ENCODE results near the gene KEL. TPM values are rescaled to one million over a fixed set of nuclear protein-coding genes. Genes with fewer than 3 reads are reported as not detected.
A peak's percentile ranks its signal among the peaks of the same experiment; 100 is the strongest.

KEL gene
- total and polyA plus RNA-seq, 5 donors, result 0.25 to 1.6 (median 0.45) TPM; not detected in 1

DNA sequence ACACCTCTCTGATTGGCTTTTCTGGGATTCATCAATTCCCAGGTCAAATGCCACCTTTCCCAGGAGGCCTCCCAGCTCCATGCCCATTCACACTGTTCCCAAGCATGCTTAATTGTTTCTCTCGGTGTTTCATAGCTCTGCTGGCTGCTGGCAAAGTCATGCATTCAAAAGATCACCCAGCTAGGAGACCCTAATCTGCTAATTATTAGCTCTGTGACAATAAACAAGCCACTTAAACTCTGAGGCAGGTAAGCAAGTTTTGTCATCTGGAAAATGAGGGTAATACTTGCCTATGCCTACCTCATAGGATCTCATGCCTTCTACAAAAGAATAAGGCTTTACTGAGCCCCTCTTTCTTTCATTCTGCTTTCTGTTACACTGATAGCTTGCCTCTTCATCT lies 828 bp upstream of the KEL start:
- no peaks in the 10 kb centered on the region for H3K4me1 ChIP-seq (ENCODE audit: control insufficient read depth, insufficient read depth, low read length)
- no peak overlapping the region for H3K27ac ChIP-seq (ENCODE audit: low read length)
- intact Hi-C loops (cut with DNase I), result no loop called here
- 41% methylated on average over 1 of the region's 1 CpG for WGBS
- H3K9me3 ChIP-seq (ENCODE audit: control insufficient read depth, low read length), result no peaks in the 10 kb centered on the region
- no peak overlapping the region for H3K4me3 ChIP-seq (ENCODE audit: low read length)
- DNase-seq (no peak), ATAC-seq (no peak)
- no peaks in the 10 kb centered on the region for H3K27me3 ChIP-seq (ENCODE audit: control insufficient read depth, insufficient read depth)

DNA sequence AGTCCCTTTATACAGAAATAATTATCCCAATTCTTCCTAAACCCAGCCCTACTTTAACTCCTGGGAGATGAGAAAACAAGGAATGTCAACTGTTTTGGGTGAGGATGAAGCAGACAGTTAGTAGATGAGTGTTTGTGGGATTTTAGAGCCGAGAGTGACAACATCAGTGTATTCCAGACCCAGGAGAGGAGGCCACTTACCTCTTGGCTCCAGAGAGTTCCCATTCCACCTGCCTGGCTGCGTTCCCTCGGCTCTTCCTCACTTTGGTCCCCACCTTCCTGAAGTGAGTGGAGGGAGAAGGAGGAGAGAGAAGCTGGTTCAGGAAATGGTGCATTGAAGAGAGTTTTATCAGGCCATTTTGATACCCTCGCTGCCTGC lies 579 bp downstream of the KEL start:
- no peaks in the 10 kb centered on the region for H3K9me3 ChIP-seq (ENCODE audit: control insufficient read depth, low read length)
- intact Hi-C loops (cut with DNase I), result no loop called here
- WGBS, result 64% methylated on average over 4 of the region's 4 CpGs

GRCh38 chr7:142960955-142961512 lies 1.1 kb downstream of the KEL start:
- Histone ChIP-seq H3K9me3 (ENCODE audit: control insufficient read depth, low read length) (no peaks in the 10 kb centered on the region), H3K4me3 (ENCODE audit: low read length) (no peak overlapping the region), H3K4me1 (ENCODE audit: control insufficient read depth, insufficient read depth, low read length) (no peaks in the 10 kb centered on the region), H3K27ac (ENCODE audit: low read length) (no peak overlapping the region), H3K27me3 (ENCODE audit: control insufficient read depth, insufficient read depth) (no peaks in the 10 kb centered on the region)
- 82% methylated on average over 5 of the region's 5 CpGs for WGBS
- DNase-seq (no peak), ATAC-seq (no peak)
- intact Hi-C loops (cut with DNase I), result no loop called here

More for the DNA sequence above, 579 bp downstream of the KEL start:
- Histone ChIP-seq H3K27ac (ENCODE audit: low read length) (no peak overlapping the region), H3K4me1 (ENCODE audit: control insufficient read depth, insufficient read depth, low read length) (no peaks in the 10 kb centered on the region), H3K27me3 (ENCODE audit: control insufficient read depth, insufficient read depth) (no peaks in the 10 kb centered on the region), H3K4me3 (ENCODE audit: low read length) (no peak overlapping the region)
- DNase-seq (no peak), ATAC-seq (no peak)

- Histone ChIP-seq H3K27me3 (ENCODE audit: control insufficient read depth, insufficient read depth) (no peaks in the 10 kb centered on the region), H3K9me3 (ENCODE audit: control insufficient read depth, low read length) (no peaks in the 10 kb centered on the region), H3K4me3 (ENCODE audit: low read length) (no peak overlapping the region), H3K27ac (ENCODE audit: low read length) (no peak overlapping the region), H3K4me1 (ENCODE audit: control insufficient read depth, insufficient read depth, low read length) (no peaks in the 10 kb centered on the region)
- no peak for ATAC-seq
- DNase-seq, result no peak
- intact Hi-C loops (cut with DNase I), result no loop called here
Measured at GRCh38 chr7:142959202-142959601, 3.0 kb downstream of the KEL start.

DNA sequence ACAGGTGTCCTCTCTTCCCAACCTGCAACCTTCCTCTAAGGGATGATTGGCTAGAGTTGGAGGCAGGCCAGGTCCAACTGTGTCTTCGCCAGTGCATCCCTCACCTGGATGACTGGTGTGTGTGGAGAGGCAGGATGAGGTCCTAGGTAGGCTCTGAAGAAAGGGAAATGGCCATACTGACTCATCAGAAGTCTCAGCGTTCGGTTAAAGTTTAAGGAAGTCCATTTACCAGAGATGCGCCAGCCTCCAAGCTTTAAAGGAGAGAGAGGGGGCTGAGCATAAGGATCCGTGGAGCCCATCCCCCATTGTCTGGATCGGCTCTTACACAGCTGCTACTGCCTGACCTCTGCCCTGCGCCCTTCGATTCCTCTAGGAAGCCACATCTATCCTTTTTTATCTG lies 4.4 kb downstream of the KEL start:
- Histone ChIP-seq H3K27me3 (ENCODE audit: control insufficient read depth, insufficient read depth) (no peaks in the 10 kb centered on the region), H3K27ac (ENCODE audit: low read length) (no peak overlapping the region), H3K9me3 (ENCODE audit: control insufficient read depth, low read length) (no peaks in the 10 kb centered on the region), H3K4me3 (ENCODE audit: low read length) (no peak overlapping the region), H3K4me1 (ENCODE audit: control insufficient read depth, insufficient read depth, low read length) (no peaks in the 10 kb centered on the region)
- intact Hi-C loops (cut with DNase I), result no loop called here
- WGBS, result 65% methylated on average over 8 of the region's 8 CpGs
- DNase-seq (no peak), ATAC-seq (no peak)

DNA sequence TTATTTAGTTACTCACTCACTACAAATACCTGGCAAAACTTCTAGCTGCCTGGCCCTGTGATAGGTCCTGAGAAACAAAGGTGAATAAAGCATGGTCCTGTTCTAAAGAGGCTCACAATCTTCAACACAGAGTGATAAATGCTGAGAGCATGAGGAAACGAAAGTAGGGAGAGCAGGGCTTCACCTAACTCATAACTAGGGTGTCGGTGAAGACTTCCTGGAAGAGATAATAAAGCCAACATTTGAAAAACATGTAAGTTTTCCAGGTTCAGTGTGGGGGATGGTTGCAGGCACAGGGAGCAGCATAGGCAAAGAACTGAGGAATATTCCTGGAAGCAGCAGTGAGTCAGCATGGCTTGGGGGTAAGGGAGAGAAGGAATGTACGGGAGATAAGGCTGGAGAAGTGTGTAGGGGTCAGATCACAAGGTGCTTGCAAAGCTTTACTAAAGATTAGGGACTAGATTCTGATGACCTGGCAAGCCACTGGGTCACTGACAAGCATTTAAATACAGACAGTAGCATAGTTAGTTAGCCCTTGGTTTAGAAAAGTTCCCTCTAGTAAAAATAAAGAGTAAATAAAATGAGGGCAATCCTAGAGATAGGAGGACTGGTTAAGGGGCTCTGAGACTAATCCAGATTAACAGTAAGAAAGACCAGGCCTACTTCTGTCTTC lies 5.1 kb downstream of the KEL start:
- DNase-seq, result no peak
- Histone ChIP-seq H3K27ac (ENCODE audit: low read length) (no peak overlapping the region), H3K4me1 (ENCODE audit: control insufficient read depth, insufficient read depth, low read length) (no peaks in the 10 kb centered on the region), H3K9me3 (ENCODE audit: control insufficient read depth, low read length) (no peaks in the 10 kb centered on the region), H3K4me3 (ENCODE audit: low read length) (no peak overlapping the region), H3K27me3 (ENCODE audit: control insufficient read depth, insufficient read depth) (no peaks in the 10 kb centered on the region)
- intact Hi-C loops (cut with DNase I), result no loop called here
- 24% methylated on average over 3 of the region's 3 CpGs for WGBS
- ATAC-seq, result peak in 1 of 2 donors; percentile 32

GRCh38 chr7:142954680-142955268 lies 7.4 kb downstream of the KEL start:
- Histone ChIP-seq H3K27ac (ENCODE audit: low read length) (no peak overlapping the region), H3K27me3 (ENCODE audit: control insufficient read depth, insufficient read depth) (no peaks in the 10 kb centered on the region), H3K9me3 (ENCODE audit: control insufficient read depth, low read length) (no peaks in the 10 kb centered on the region), H3K4me1 (ENCODE audit: control insufficient read depth, insufficient read depth, low read length) (no peaks in the 10 kb centered on the region), H3K4me3 (ENCODE audit: low read length) (no peak overlapping the region)
- ATAC-seq (no peak), DNase-seq (no peak)
- intact Hi-C loops (cut with DNase I), result no loop called here

DNA sequence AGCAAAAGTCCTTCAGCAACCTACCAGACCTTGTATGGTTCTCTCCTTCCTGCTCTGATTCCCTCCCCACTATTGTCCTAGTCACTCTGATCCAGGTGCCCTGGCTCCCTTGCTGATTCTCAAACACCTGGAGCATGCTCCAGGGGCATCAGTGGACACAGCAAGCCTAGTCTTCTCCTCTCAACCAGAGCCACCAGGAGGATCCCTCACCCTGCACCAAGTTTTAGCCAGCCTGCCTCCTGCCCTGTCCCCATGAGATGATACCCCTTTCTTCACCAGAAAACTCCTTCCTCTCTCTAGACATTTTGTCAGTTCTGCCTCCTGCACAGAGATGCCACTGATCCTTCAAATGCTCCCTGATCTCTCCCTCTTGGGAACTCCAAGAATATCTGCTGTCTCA lies 11.9 kb downstream of the KEL start:
- no peaks in the 10 kb centered on the region for H3K9me3 ChIP-seq (ENCODE audit: control insufficient read depth, low read length)
- no peaks in the 10 kb centered on the region for H3K27me3 ChIP-seq (ENCODE audit: control insufficient read depth, insufficient read depth)
- no peaks in the 10 kb centered on the region for H3K4me1 ChIP-seq (ENCODE audit: control insufficient read depth, insufficient read depth, low read length)
- no peak overlapping the region for H3K4me3 ChIP-seq (ENCODE audit: low read length)
- DNase-seq (no peak), ATAC-seq (no peak)
- intact Hi-C loops (cut with DNase I), result no loop called here
- H3K27ac ChIP-seq (ENCODE audit: low read length), result no peak overlapping the region

GRCh38 chr7:142948603-142949002 lies 13.6 kb downstream of the KEL start:
- Histone ChIP-seq H3K4me1 (ENCODE audit: control insufficient read depth, insufficient read depth, low read length) (no peaks in the 10 kb centered on the region), H3K9me3 (ENCODE audit: control insufficient read depth, low read length) (no peaks in the 10 kb centered on the region), H3K4me3 (ENCODE audit: low read length) (no peak overlapping the region), H3K27me3 (ENCODE audit: control insufficient read depth, insufficient read depth) (no peaks in the 10 kb centered on the region), H3K27ac (ENCODE audit: low read length) (no peak overlapping the region)
- no peak for DNase-seq
- WGBS, result 93% methylated on average over 4 of the region's 4 CpGs
- intact Hi-C loops (cut with DNase I), result no loop called here
- ATAC-seq, result no peak

DNA sequence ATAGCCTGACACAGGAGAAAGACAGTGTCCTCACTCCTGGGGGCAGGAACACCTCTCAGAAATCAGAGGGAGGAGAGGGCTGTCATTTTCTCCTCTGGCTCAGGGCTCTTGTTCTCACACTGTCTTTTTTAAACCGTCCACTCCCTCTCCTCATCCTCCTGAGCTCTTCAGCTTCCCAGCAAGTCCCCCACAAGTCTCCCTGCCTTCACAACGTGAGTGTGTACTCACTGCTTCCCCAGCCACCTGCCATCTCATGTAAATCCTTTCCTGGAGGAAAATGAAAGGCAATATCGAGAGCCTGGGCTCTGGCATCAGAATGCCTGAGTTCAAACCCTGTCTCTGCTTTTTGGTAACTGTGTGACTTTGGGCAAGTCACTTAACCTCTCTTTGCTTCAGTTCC lies 17.2 kb downstream of the KEL start:
- Histone ChIP-seq H3K4me3 (ENCODE audit: low read length) (no peak overlapping the region), H3K4me1 (ENCODE audit: control insufficient read depth, insufficient read depth, low read length) (no peaks in the 10 kb centered on the region), H3K9me3 (ENCODE audit: control insufficient read depth, low read length) (no peaks in the 10 kb centered on the region), H3K27me3 (ENCODE audit: control insufficient read depth, insufficient read depth) (no peaks in the 10 kb centered on the region), H3K27ac (ENCODE audit: low read length) (no peak overlapping the region)
- no peak for ATAC-seq
- intact Hi-C loops (cut with DNase I), result no loop called here
- DNase-seq, result no peak
- 59% methylated on average over 3 of the region's 3 CpGs for WGBS

DNA sequence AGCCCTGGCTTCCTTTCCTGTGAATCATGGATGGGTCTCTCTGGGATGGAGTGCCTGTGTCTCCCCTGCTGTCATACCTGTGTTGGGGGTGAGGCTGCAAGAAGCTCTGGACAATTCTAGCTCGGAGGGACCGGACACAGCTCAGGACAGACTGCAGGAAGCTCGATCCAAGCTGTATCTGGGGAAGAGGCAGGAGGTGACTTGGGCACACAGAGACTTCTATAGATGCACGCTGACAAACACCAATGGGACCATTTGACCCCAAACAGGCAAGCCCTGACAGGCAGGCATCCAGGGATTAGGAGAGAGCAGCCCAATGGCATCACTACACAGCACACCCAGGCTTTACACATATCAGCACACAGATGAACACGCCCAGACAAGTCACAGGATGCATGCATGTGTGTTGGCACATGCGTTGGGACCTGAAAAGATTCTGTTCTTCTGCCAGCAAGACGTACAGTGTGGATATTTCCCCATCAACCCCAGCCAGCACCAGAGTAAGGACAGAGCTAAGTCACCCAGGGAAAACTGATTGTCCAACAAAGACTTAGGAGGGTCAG lies 18.4 kb downstream of the KEL start:
- H3K9me3 ChIP-seq (ENCODE audit: control insufficient read depth, low read length), result no peaks in the 10 kb centered on the region
- WGBS, result 81% methylated on average over 7 of the region's 7 CpGs

More for the DNA sequence above, 18.4 kb downstream of the KEL start:
- Histone ChIP-seq H3K4me3 (ENCODE audit: low read length) (no peak overlapping the region), H3K27ac (ENCODE audit: low read length) (no peak overlapping the region), H3K27me3 (ENCODE audit: control insufficient read depth, insufficient read depth) (no peaks in the 10 kb centered on the region), H3K4me1 (ENCODE audit: control insufficient read depth, insufficient read depth, low read length) (no peaks in the 10 kb centered on the region)
- no peak for ATAC-seq
- no peak for DNase-seq
- intact Hi-C loops (cut with DNase I), result no loop called here
